AG04449 (cell line): ENCODE results near the gene MLXIP.

Experiments
- CTCF ChIA-PET: fragments of 350-600 bp; formaldehyde crosslinking; extraction: SDS; loops from one replicate; lab custom pipeline; 2021; ENCODE audit warnings: antibody characterized with exemption; lab: Yijun Ruan, JAX
- POLR2A ChIA-PET: fragments of 400-600, 350-600 bp; formaldehyde crosslinking; extraction: SDS; loops from one replicate; lab custom pipeline; 2020; ENCODE audit warnings: antibody characterized with exemption, inconsistent platforms; lab: Yijun Ruan, JAX
- DNase-seq: peaks from one replicate; pipeline ENCODE4 v3.0.0-alpha.2; 2010; ENCODE audit warnings: low read depth, low spot score
- H3K4me3 ChIP-seq: 2 replicates; pipeline ENCODE4 v1.5.1; 2011; ENCODE audit warnings: low read depth, mild to moderate bottlenecking, control low read depth, low read length
- TF ChIP-seq, protein P1 (sequence below): IDR thresholded peaks from one replicate; pipeline ENCODE4 v1.5.1; 2011; ENCODE audit warnings: mild to moderate bottlenecking, moderate library complexity, low read length, control low read depth, inconsistent platforms; ENCODE audit not compliant: insufficient read depth; ENCODE audit errors: missing control alignments

MLXIP gene

DNA sequence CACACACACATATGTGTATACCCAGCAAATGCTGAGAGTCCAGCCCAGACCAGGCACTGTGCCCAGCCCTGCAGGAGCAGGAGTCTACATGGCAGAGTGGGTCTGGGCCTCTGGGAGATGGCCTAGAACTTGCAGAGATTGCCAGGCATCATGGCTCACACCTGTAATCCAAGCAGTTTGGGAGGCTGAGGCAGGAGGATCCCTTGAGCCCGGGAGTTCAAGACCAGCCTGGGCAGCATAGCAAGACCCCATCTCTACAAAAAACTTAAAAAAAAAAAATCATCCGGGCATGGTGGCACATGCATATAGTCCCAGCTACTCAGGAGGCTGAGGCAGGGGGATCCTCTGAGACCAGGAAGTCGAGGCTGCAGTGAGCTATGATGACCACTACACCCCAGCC lies 20.8 kb upstream of the MLXIP start:
- TF ChIP-seq, protein P1, sequence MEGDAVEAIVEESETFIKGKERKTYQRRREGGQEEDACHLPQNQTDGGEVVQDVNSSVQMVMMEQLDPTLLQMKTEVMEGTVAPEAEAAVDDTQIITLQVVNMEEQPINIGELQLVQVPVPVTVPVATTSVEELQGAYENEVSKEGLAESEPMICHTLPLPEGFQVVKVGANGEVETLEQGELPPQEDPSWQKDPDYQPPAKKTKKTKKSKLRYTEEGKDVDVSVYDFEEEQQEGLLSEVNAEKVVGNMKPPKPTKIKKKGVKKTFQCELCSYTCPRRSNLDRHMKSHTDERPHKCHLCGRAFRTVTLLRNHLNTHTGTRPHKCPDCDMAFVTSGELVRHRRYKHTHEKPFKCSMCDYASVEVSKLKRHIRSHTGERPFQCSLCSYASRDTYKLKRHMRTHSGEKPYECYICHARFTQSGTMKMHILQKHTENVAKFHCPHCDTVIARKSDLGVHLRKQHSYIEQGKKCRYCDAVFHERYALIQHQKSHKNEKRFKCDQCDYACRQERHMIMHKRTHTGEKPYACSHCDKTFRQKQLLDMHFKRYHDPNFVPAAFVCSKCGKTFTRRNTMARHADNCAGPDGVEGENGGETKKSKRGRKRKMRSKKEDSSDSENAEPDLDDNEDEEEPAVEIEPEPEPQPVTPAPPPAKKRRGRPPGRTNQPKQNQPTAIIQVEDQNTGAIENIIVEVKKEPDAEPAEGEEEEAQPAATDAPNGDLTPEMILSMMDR, result no peak
- POLR2A ChIA-PET, result no interaction called here
- no peak overlapping the region for H3K4me3 ChIP-seq
- DNase-seq, result no peak
- CTCF ChIA-PET, result interaction anchor here (16.8 kb wide), 1 partner anchor 65 kb away, joined by 504 read pairs; no protein-coding TSS in a partner anchor

DNA sequence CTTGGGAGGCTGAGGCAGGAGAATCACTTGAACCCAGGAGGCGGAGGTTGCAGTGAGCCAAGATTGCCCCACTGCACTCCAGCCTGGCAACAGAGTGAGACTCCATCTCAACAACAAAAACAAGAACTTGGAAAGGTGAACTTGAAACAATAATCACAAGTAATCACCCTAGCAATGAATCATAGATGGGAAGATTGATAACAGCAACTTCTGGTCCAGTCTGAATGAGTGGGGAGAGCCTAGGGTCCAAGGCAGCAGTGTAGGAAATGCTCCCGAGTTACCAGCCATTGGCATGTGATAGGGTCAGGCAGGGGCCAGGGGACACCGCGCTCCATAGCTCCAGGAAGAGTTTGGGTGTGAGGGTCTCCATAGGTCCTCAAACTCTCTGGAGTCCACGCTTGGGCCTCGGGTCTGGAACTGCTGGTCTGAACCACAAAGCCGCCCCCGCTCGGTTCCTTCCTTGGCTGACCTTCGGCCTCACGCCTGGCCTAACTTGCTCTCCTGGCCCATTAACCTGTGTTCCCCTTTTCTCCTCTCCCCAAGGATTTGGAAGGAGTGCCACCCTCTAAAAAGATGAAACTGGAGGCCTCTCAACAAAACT lies 19.9 kb upstream of the MLXIP start:
- POLR2A ChIA-PET, result no interaction called here
- CTCF ChIA-PET, result interaction anchor here (16.8 kb wide), 1 partner anchor 64 kb away, joined by 504 read pairs; no protein-coding TSS in a partner anchor
- TF ChIP-seq, protein P1, result no peak
- no peak overlapping the region for H3K4me3 ChIP-seq
- DNase-seq, result no peak

DNA sequence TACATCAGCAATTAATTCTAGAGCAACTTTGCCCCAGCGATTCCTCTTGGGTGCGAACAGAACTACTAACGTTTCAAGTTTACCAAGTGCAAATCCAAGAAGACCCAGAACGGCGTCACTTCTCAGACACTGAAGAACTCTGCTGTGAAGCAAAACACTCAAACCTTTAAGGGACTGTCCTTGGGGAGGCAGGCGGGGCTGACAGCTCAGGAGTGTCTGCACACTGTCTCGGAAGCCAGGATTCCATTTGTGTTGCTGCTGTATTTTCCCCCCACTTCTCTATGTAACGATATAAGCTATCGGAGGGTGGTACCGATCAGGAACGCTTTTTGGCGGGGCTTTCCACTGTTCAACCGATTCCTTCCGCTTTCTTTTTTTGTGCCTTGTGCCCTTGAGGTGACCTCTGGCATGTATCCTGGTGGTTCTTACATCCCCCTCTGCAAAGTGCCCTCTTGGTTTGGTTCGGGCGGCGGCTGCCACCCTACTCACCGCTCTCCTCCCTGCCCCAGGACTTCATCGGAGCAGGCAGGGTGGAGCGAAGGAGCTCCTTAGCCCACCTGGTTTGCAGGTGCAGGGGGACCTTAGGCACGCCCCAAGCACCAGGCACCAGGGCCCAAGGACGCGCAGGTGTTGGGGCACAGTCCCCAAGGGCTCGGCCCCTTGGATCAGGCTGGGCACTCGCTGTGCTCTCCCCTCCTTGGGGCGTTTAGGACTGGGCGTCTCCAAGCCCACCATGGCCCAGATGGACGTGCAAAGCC lies 19.2 kb upstream of the MLXIP start:
- CTCF ChIA-PET, result interaction anchor here (16.8 kb wide), 1 partner anchor 64 kb away, joined by 504 read pairs; no protein-coding TSS in a partner anchor
- TF ChIP-seq, protein P1, result no peak
- DNase-seq, result no peak
- POLR2A ChIA-PET, result no interaction called here
- H3K4me3 ChIP-seq, result no peak overlapping the region

DNA sequence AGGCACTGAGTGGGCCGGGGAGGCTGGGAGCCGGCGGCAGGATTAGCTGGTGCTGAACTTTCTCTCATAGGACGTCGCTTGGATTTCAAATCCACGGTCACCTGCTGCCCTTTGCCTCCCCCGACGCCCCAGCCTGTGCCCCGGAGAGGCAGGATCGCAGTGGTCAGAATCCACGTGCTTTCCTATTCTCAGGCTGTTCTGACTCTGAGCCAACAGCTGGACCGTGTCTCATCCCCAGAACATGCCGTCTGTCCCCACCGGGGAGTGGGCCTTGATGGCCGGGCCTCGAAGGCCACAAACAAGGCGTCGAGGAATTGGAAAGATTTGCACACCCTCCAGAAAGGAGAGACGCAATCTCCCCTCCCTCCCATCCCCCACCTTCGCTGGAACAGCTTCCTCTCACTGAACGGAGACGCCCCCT lies 18.5 kb upstream of the MLXIP start:
- POLR2A ChIA-PET, result interaction anchor here (0.7 kb wide), 1 partner anchor 171 kb away, joined by 3 read pairs; no protein-coding TSS in a partner anchor
- TF ChIP-seq, protein P1, result no peak
- no peak overlapping the region for H3K4me3 ChIP-seq
- no peak for DNase-seq
- CTCF ChIA-PET, result interaction anchor here (0.6 to 16.8 kb wide), 3 partner anchors 9 to 63 kb away, joined by 3 to 504 read pairs (median 4); no protein-coding TSS in a partner anchor

DNA sequence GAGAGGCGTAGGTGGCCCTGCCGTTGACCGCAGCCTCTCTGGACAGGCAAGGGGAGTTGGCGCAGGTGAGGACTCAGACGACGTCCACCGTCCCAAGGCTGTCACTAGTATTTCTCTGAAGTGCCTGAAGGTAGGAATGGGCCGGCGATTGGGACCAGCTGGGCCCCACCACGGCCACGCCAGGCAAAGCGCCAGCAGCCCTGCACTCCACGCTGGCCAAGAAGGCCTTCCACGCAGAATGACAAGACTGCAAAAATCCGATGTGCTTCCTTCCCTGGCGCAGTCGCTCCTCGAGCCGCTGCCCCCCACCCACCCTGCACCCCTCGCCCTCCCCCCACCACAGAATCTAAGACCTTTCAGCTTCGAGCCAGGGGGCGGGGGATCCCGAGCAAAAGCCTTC lies 17.3 kb upstream of the MLXIP start:
- CTCF ChIA-PET, result interaction anchor here (1.3 to 6.1 kb wide), 3 partner anchors 10 to 129 kb away, joined by 4 to 51 read pairs (median 4); no protein-coding TSS in a partner anchor
- TF ChIP-seq, protein P1, result no peak
- POLR2A ChIA-PET, result no interaction called here
- no peak for DNase-seq
- no peak overlapping the region for H3K4me3 ChIP-seq
